ENCODE measurements around the gene CD46. TPM values are rescaled to one million over a fixed set of nuclear protein-coding genes. Genes with fewer than 3 reads are reported as not detected.

CD46 gene
- total RNA-seq, 4 donors from 2014 or later, result 65.5 to 209 (median 180) TPM

GRCh38 chr1:207813512-207813881 lies 61.6 kb downstream of the CD46 start:
- no peak for DNase-seq
- Histone ChIP-seq H3K4me1 (peaks cover 72 to 96% (median 85%) of the 10 kb centered on the region in 4 donors), H3K27ac (peak overlapping the region; percentile 16 to 86 (median 73)), H3K27me3 (no peaks in the 10 kb centered on the region), H3K9me3 (no peaks in the 10 kb centered on the region), H3K4me3 (no peak overlapping the region), H3K36me3 (peaks cover 0 to 50% (median 24%) of the 10 kb centered on the region in 4 donors)
- 79% methylated on average over 3 of the region's 3 CpGs; no CpG with 5 or more reads in 1 of the 2 donors for WGBS, 2 donors (ENCODE audit: low coverage in 1 of 2)
- intact Hi-C loops (cut with DNase I; ENCODE audit: low total_unique reads) (no loop called here), in situ Hi-C loops (cut with MboI; ENCODE audit: low pct_ligation_motif_present in 1 of 4, low pct_unique_long_range_greater_than_20kb in 1 of 4, low sequenced_read_pairs in 3 of 4) (no loop called here)
- no peak for TF ChIP-seq EP300 (IDR thresholded peaks at IDR 0.05; ENCODE audit: low read depth)
- no peak for TF ChIP-seq POLR2A (IDR thresholded peaks at IDR 0.05)
- TF ChIP-seq, protein P1, sequence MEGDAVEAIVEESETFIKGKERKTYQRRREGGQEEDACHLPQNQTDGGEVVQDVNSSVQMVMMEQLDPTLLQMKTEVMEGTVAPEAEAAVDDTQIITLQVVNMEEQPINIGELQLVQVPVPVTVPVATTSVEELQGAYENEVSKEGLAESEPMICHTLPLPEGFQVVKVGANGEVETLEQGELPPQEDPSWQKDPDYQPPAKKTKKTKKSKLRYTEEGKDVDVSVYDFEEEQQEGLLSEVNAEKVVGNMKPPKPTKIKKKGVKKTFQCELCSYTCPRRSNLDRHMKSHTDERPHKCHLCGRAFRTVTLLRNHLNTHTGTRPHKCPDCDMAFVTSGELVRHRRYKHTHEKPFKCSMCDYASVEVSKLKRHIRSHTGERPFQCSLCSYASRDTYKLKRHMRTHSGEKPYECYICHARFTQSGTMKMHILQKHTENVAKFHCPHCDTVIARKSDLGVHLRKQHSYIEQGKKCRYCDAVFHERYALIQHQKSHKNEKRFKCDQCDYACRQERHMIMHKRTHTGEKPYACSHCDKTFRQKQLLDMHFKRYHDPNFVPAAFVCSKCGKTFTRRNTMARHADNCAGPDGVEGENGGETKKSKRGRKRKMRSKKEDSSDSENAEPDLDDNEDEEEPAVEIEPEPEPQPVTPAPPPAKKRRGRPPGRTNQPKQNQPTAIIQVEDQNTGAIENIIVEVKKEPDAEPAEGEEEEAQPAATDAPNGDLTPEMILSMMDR (IDR thresholded peaks at IDR 0.05), result no peak
- TF ChIP-seq POLR2AphosphoS5 (IDR thresholded peaks at IDR 0.05), result no peak

GRCh38 chr1:207813946-207814345 lies 62.1 kb downstream of the CD46 start:
- no peaks in the 10 kb centered on the region for H3K9me3 ChIP-seq
- 69% methylated on average over 3 of the region's 3 CpGs; no CpG with 5 or more reads in 1 of the 2 donors for WGBS, 2 donors (ENCODE audit: low coverage in 1 of 2)
- no peaks in the 10 kb centered on the region for H3K27me3 ChIP-seq
- H3K36me3 ChIP-seq, result peaks cover 0 to 54% (median 24%) of the 10 kb centered on the region in 4 donors
- intact Hi-C loops (cut with DNase I; ENCODE audit: low total_unique reads), result no loop called here
- H3K4me3 ChIP-seq, result no peak overlapping the region
- peaks cover 73 to 96% (median 85%) of the 10 kb centered on the region in 4 donors for H3K4me1 ChIP-seq
- no peak for TF ChIP-seq POLR2A (IDR thresholded peaks at IDR 0.05)
- TF ChIP-seq POLR2AphosphoS5 (IDR thresholded peaks at IDR 0.05), result no peak
- TF ChIP-seq, protein P1 (IDR thresholded peaks at IDR 0.05), result no peak
- no peak for TF ChIP-seq EP300 (IDR thresholded peaks at IDR 0.05; ENCODE audit: low read depth)
- DNase-seq, result no peak
- H3K27ac ChIP-seq, result peak overlapping the region; percentile 16 to 86 (median 73)
- in situ Hi-C loops (cut with MboI; ENCODE audit: low pct_ligation_motif_present in 1 of 4, low pct_unique_long_range_greater_than_20kb in 1 of 4, low sequenced_read_pairs in 3 of 4), result no loop called here

DNA sequence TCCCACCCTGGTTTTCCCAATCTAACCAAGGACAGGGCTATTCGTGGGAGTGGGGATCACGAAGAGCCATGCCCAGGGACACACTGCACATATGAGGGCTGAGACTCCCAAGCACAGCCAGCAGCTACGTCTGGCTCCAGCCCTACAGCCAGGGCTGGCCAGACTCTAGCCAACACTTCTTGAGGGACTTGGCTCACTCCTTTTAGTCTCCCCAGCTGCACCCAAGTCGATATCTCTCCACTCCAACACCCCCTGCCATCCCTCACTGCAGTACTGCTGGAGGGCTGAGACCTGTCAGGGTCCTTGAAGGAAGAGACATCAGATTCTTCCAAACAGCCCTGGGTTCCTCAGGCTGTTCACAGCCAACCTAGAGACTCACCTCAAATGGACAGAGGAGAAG lies 62.6 kb downstream of the CD46 start:
- in situ Hi-C loops (cut with MboI; ENCODE audit: low pct_ligation_motif_present in 1 of 4, low pct_unique_long_range_greater_than_20kb in 1 of 4, low sequenced_read_pairs in 3 of 4), result no loop called here
- WGBS, 2 donors (ENCODE audit: low coverage in 1 of 2), result 66 to 82% methylated on average over 2 to 4 of the region's 4 CpGs
- H3K27me3 ChIP-seq, result no peaks in the 10 kb centered on the region
- peaks cover 0 to 58% (median 23%) of the 10 kb centered on the region in 4 donors for H3K36me3 ChIP-seq
- H3K4me1 ChIP-seq, result peaks cover 71 to 96% (median 85%) of the 10 kb centered on the region in 4 donors
- no peak overlapping the region for H3K4me3 ChIP-seq
- H3K27ac ChIP-seq, result peak overlapping the region; percentile 16 to 86 (median 73)
- no peak for DNase-seq
- TF ChIP-seq POLR2A (IDR thresholded peaks at IDR 0.05), result no peak
- TF ChIP-seq EP300 (IDR thresholded peaks at IDR 0.05; ENCODE audit: low read depth), result no peak
- intact Hi-C loops (cut with DNase I; ENCODE audit: low total_unique reads), result no loop called here
- no peaks in the 10 kb centered on the region for H3K9me3 ChIP-seq

GRCh38 chr1:207815466-207815865 lies 63.6 kb downstream of the CD46 start:
- Histone ChIP-seq H3K9me3 (no peaks in the 10 kb centered on the region), H3K27me3 (no peaks in the 10 kb centered on the region), H3K4me3 (no peak overlapping the region), H3K36me3 (peaks cover 0 to 57% (median 23%) of the 10 kb centered on the region in 4 donors), H3K4me1 (peaks cover 66 to 96% (median 86%) of the 10 kb centered on the region in 4 donors), H3K27ac (peak overlapping the region in 3 of 4 donors; percentile 49 to 81 (median 56))
- in situ Hi-C loops (cut with MboI; ENCODE audit: low pct_ligation_motif_present in 1 of 4, low pct_unique_long_range_greater_than_20kb in 1 of 4, low sequenced_read_pairs in 3 of 4), result no loop called here
- TF ChIP-seq, protein P1 (IDR thresholded peaks at IDR 0.05), result no peak
- intact Hi-C loops (cut with DNase I; ENCODE audit: low total_unique reads), result no loop called here
- no peak for DNase-seq
- 74 to 81% methylated on average over 6 to 8 of the region's 8 CpGs for WGBS, 2 donors (ENCODE audit: low coverage in 1 of 2)

GRCh38 chr1:207815913-207816291 lies 64.0 kb downstream of the CD46 start:
- Histone ChIP-seq H3K4me3 (no peak overlapping the region), H3K36me3 (peaks cover 0 to 52% (median 23%) of the 10 kb centered on the region in 4 donors), H3K9me3 (no peaks in the 10 kb centered on the region), H3K27me3 (no peaks in the 10 kb centered on the region), H3K27ac (peak overlapping the region in 3 of 4 donors; percentile 49 to 81 (median 56)), H3K4me1 (peaks cover 62 to 96% (median 86%) of the 10 kb centered on the region in 4 donors)
- TF ChIP-seq POLR2AphosphoS5 (IDR thresholded peaks at IDR 0.05) (no peak), POLR2A (IDR thresholded peaks at IDR 0.05) (no peak), EP300 (IDR thresholded peaks at IDR 0.05; ENCODE audit: low read depth) (no peak)
- TF ChIP-seq, protein P1 (IDR thresholded peaks at IDR 0.05), result no peak
- in situ Hi-C loops (cut with MboI; ENCODE audit: low pct_ligation_motif_present in 1 of 4, low pct_unique_long_range_greater_than_20kb in 1 of 4, low sequenced_read_pairs in 3 of 4) (no loop called here), intact Hi-C loops (cut with DNase I; ENCODE audit: low total_unique reads) (no loop called here)
- 69 to 89% methylated on average over 1 to 2 of the region's 2 CpGs for WGBS, 2 donors (ENCODE audit: low coverage in 1 of 2)
- DNase-seq, result no peak
